Measurements from ENCODE around the gene MIPOL1.
"Not testable (repeated sequence)": the region's sequence is repeated elsewhere in the genome, so short reads cannot be mapped to it uniquely, and the experiment has no call there.

- not testable (repeated sequence) for TF ChIP-seq CTCF (IDR thresholded peaks at IDR 0.05; ENCODE audit: extremely low read depth in 1 of 2, insufficient read depth in 1 of 2, low read depth in 1 of 2, low read length in 2 of 2); POLR2AphosphoS5 (IDR thresholded peaks at IDR 0.05; ENCODE audit: insufficient read depth, low read depth, low read length); POLR2A (IDR thresholded peaks at IDR 0.05; ENCODE audit: low read depth, low read length)
Measured at GRCh38 chr14:37189733-37190132, 8.0 kb upstream of the MIPOL1 start.
